ENCODE data around the gene SENP3. TPM values are rescaled to one million over a fixed set of nuclear protein-coding genes. Genes with fewer than 3 reads are reported as not detected.

Gene SENP3
- total and polyA plus RNA-seq, 2 of the 13 experiments (the other 11 are each of a cell fraction or from before 2014, with no cell fraction given) = 55.8 to 75.4 TPM

DNA sequence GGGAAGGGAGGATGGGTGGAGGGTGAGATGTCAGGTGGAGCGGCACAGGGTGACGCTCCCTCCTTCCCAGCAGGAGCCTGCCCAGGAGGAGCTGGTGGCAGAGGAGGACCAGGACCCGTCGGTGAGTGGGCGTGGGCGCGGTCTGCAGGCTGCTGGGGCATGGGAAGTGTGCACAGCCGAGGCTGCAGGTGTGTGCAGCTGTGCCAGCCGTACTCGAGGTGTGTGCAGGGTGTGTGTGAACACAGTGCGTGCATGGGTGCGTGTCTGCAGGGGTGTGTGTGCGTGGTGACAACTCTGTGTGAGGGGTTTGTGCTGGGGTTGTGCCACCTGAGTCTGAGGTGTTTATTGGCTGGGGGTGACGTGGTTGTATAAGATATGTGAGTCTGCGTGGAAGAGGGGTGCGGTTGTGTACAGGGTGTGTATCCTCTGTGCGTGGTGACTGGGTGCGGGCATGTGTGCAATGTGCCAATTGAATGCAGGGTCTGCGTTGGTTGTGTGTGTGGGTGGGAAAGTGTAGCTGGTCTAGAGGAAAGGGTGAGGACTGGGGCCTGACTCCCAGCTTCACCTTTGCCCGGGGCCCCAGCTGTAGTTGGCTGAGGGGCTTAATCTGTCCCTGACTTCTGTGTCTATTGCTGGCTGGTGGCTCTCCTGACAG lies 12.2 kb upstream of the SENP3 start (continued):
- TF ChIP-seq ZBTB40 (IDR thresholded peaks at IDR 0.05) (no peak), ZBTB40 (CRISPR knock-in tag; IDR thresholded peaks at IDR 0.05) (0 out of 2 replicates have a peak, but pooled peaks have one; percentile 17), HNRNPL (IDR thresholded peaks at IDR 0.05; ENCODE audit: low read depth, low read length) (peak; percentile 89), SP4 (CRISPR knock-in tag; IDR thresholded peaks at IDR 0.05) (no peak), MLX (CRISPR knock-in tag; IDR thresholded peaks at IDR 0.05) (no peak), CHD2 (IDR thresholded peaks at IDR 0.05; ENCODE audit: low read depth, low read length) (no peak), ZNF232 (CRISPR knock-in tag; IDR thresholded peaks at IDR 0.05; ENCODE audit: borderline replicate concordance) (no peak), WIZ (CRISPR knock-in tag; IDR thresholded peaks at IDR 0.05) (no peak), HINFP (CRISPR knock-in tag; IDR thresholded peaks at IDR 0.05; ENCODE audit: low read depth) (no peak), ZNF383 (CRISPR knock-in tag; IDR thresholded peaks at IDR 0.05; ENCODE audit: borderline replicate concordance) (no peak), NFE2L2 (IDR thresholded peaks at IDR 0.05; ENCODE audit: low read length) (no peak)
